Psoas muscle (tissue), 8 donors: Measurements from ENCODE around the gene RPS3A. TPM values are rescaled to one million over a fixed set of nuclear protein-coding genes. Genes with fewer than 3 reads are reported as not detected.
A peak's percentile ranks its signal among the peaks of the same experiment; 100 is the strongest.

ENCODE experiments used
- ATAC-seq, 4 donors: fragments of 200-7000 bp; cut with Tn5 transposase; one replicate each; pipeline ENCODE4 v1.9.1; 2020; ENCODE audit warnings: moderate library complexity in 3 of 4, mild to moderate bottlenecking in 2 of 4
- DNase-seq, 2 donors: peaks; one replicate each; pipeline ENCODE4 v3.0.0-alpha.2; 2020
- H3K27ac ChIP-seq: fragments of 200-600 bp; one replicate; pipeline ENCODE4 v1.8.0; 2022
- H3K27me3 ChIP-seq, 3 donors: fragments of 200-600 bp in 1 of 3; one replicate each; pipeline versions ENCODE4 v1.6.1 to v1.8.0; 2013 to 2022; ENCODE audit warnings: low read length in 2 of 3, mild to moderate bottlenecking in 2 of 3, moderate library complexity in 1 of 3; ENCODE audit not compliant: insufficient read depth in 3 of 3
- H3K36me3 ChIP-seq, 2 donors: fragments of 200-600 bp in 1 of 2; one replicate each; pipeline versions ENCODE4 v1.6.1 to v1.8.0; 2013 to 2022; ENCODE audit warnings: low read depth in 1 of 2, mild to moderate bottlenecking in 1 of 2, moderate library complexity in 1 of 2; ENCODE audit not compliant: insufficient read depth in 1 of 2
- H3K4me1 ChIP-seq: fragments of 200-600 bp; one replicate; pipeline ENCODE4 v1.8.0; 2022
- H3K4me3 ChIP-seq: fragments of 200-600 bp; one replicate; pipeline ENCODE4 v1.8.0; 2022; ENCODE audit warnings: mild to moderate bottlenecking
- H3K9me3 ChIP-seq: fragments of 200-600 bp; one replicate; pipeline ENCODE4 v1.8.0; 2022
- WGBS, 3 donors: extraction: QIAGEN DNeasy Blood & Tissue Kit; methylation state at CpG; one replicate each; pipeline versions ENCODE4 v1.1.6 to v1.1.7; 2013; 5-methylcytosine and 5-hydroxymethylcytosine counted together
- intact Hi-C, 2 donors: fragments of 100-400 bp; cut with DNase I; formaldehyde crosslinking; loops; one replicate each; pipeline versions ENCODE4 v1.11.0 to v1.14.2; 2022
- polyA plus RNA-seq, 3 donors: library from polyadenylated mRNA; stranded (reverse); fragments of 200-250 nt; gene quantifications; one replicate each; pipeline ENCODE4 v1.2.3, GENCODE V29; 2013
- total RNA-seq, 4 donors: library from RNA; stranded (reverse); fragmentation: NEBNext Ultra II Directional in 2 of 4; extraction: Animal tissue kit (Norgen Biotek cat#: 25700) in 2 of 4; gene quantifications; one replicate each; pipeline versions ENCODE4 v1.2.1 to v1.2.4, GENCODE V29; 2021 to 2023
- TF ChIP-seq, protein P1 (sequence below): fragments of 200-600 bp; IDR thresholded peaks from one replicate; pipeline ENCODE4 v1.8.0; 2022; ENCODE audit warnings: antibody characterized with exemption
- donor health status: healthy with polysubstance abuse.
- donor health status: DM: no; HTN: no; CAD: no; lungs with moderate emphysema.
- donor health status: Bipolar disorder and iron deficiency.
- donor health status: healthy.
- donor health status: DM: yes; HTN: yes; CAD: no.
- donor health status: DM: no; HTN: no; CAD: no.
- donor health status: DM: no; HTN: no; CAD: no.
- donor health status: DM: yes; HTN: yes; CAD: no.

Gene RPS3A
- total and polyA plus RNA-seq, 7 donors = 841 to 2,333 (median 1,071) TPM

GRCh38 chr4:151107063-151107462 is 7.6 kb downstream of the RPS3A start:
- no peaks in the 10 kb centered on the region for H3K9me3 ChIP-seq
- ATAC-seq (no peak), DNase-seq (no peak)
- peaks cover under 1% of the 10 kb centered on the region for H3K4me1 ChIP-seq
- no peak overlapping the region for H3K4me3 ChIP-seq
- 95 to 98% (median 96%) methylated on average over 3 of the region's 3 CpGs for WGBS, 3 donors
- TF ChIP-seq, protein P1, sequence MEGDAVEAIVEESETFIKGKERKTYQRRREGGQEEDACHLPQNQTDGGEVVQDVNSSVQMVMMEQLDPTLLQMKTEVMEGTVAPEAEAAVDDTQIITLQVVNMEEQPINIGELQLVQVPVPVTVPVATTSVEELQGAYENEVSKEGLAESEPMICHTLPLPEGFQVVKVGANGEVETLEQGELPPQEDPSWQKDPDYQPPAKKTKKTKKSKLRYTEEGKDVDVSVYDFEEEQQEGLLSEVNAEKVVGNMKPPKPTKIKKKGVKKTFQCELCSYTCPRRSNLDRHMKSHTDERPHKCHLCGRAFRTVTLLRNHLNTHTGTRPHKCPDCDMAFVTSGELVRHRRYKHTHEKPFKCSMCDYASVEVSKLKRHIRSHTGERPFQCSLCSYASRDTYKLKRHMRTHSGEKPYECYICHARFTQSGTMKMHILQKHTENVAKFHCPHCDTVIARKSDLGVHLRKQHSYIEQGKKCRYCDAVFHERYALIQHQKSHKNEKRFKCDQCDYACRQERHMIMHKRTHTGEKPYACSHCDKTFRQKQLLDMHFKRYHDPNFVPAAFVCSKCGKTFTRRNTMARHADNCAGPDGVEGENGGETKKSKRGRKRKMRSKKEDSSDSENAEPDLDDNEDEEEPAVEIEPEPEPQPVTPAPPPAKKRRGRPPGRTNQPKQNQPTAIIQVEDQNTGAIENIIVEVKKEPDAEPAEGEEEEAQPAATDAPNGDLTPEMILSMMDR = no peak
- intact Hi-C loops = no loop called here
- no peaks in the 10 kb centered on the region for H3K27me3 ChIP-seq
- peaks cover 6 to 66% of the 10 kb centered on the region in 2 donors for H3K36me3 ChIP-seq
- no peak overlapping the region for H3K27ac ChIP-seq

GRCh38 chr4:151110236-151110635 is 10.8 kb downstream of the RPS3A start:
- no peaks in the 10 kb centered on the region for H3K9me3 ChIP-seq
- 97 to 98% (median 97%) methylated on average over 3 of the region's 3 CpGs for WGBS, 3 donors
- no peak overlapping the region for H3K4me3 ChIP-seq
- H3K27ac ChIP-seq = no peak overlapping the region
- TF ChIP-seq, protein P1 = no peak
- no peak for DNase-seq
- no peak for ATAC-seq
- intact Hi-C loops = loop anchor here (5.0 to 10.0 kb wide), 2 partner anchors 252 to 255 kb away; no protein-coding TSS in a partner anchor
- peaks cover 0 to 43% of the 10 kb centered on the region in 2 donors for H3K36me3 ChIP-seq
- no peaks in the 10 kb centered on the region for H3K27me3 ChIP-seq
- no peaks in the 10 kb centered on the region for H3K4me1 ChIP-seq

DNA sequence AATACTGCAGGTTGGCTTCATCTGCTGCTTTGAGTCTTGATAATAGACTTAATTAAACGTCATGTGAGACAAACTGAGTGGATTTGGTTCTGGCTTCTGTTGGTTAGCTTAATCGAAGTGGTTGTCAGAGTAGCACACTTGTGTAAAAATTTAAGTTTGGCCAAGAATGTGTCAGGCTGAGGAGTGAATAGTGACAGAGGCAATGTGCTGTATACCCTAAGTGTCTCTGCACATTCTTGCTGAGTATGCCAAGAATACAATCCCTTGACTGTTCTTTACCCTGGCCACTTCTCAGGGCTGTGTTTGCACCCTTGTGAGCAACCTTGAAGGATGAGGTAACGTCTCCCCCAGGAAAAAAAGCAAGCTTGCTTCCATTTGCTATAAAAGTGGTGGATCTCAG is 14.9 kb downstream of the RPS3A start:
- DNase-seq (no peak), ATAC-seq (peak in 2 of 4 donors; percentile 20 to 32)
- intact Hi-C loops = loop anchor here (5.0 to 10.0 kb wide), 2 partner anchors 248 to 250 kb away; no protein-coding TSS in a partner anchor
- 35 to 52% (median 43%) methylated on average over 3 of the region's 3 CpGs for WGBS, 3 donors
- H3K9me3 ChIP-seq = no peaks in the 10 kb centered on the region
- TF ChIP-seq, protein P1 = no peak
- H3K36me3 ChIP-seq = peaks cover 0 to 22% of the 10 kb centered on the region in 2 donors
- H3K27ac ChIP-seq = no peak overlapping the region
- no peaks in the 10 kb centered on the region for H3K4me1 ChIP-seq
- no peak overlapping the region for H3K4me3 ChIP-seq
- no peaks in the 10 kb centered on the region for H3K27me3 ChIP-seq

DNA sequence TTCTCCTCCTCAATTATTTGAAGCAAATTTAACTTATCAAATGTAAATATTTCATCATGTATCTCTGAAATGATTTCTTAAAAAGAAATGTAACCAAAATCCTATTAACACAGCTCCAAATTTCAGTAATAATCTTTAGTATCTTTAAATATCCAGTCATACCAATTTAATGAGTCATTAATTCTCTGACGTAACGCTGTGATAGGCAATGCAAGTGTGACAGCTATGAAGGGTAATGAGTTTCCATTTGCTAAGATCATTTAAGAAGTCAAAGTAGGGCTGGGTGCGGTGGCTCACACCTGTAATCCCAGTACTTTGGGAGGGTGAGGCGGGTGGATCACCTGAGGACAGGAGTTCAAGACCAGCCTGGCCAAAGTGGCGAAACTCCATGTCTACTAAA is 15.6 kb downstream of the RPS3A start:
- Histone ChIP-seq H3K9me3 (no peaks in the 10 kb centered on the region), H3K27ac (no peak overlapping the region), H3K4me1 (no peaks in the 10 kb centered on the region), H3K36me3 (peaks cover 0 to 29% of the 10 kb centered on the region in 2 donors), H3K27me3 (no peaks in the 10 kb centered on the region), H3K4me3 (no peak overlapping the region)
- ATAC-seq = no peak
- DNase-seq = no peak
- intact Hi-C loops = loop anchor here (5.0 to 10.0 kb wide), 2 partner anchors 247 to 250 kb away; no protein-coding TSS in a partner anchor
- 84 to 90% (median 87%) methylated on average over 5 of the region's 5 CpGs for WGBS, 3 donors
- TF ChIP-seq, protein P1 = no peak
